ENCODE measurements around the gene IER5L.

- TF ChIP-seq RARB (CRISPR knock-in tag; IDR thresholded peaks at IDR 0.05), result no peak
- TF ChIP-seq TSHZ2 (CRISPR knock-in tag; IDR thresholded peaks at IDR 0.05), result no peak
- no peak for TF ChIP-seq PATZ1 (CRISPR knock-in tag; IDR thresholded peaks at IDR 0.05; ENCODE audit: borderline replicate concordance)
- no peak for TF ChIP-seq ZFP3 (CRISPR knock-in tag; IDR thresholded peaks at IDR 0.05)
- TF ChIP-seq ZC3H10 (CRISPR knock-in tag; IDR thresholded peaks at IDR 0.05), result no peak
- TF ChIP-seq ARNTL (CRISPR knock-in tag; IDR thresholded peaks at IDR 0.05; ENCODE audit: borderline replicate concordance, low read depth), result no peak
- TF ChIP-seq OSR1 (CRISPR knock-in tag; IDR thresholded peaks at IDR 0.05), result no peak
- no peak for TF ChIP-seq ZFP30 (CRISPR knock-in tag; IDR thresholded peaks at IDR 0.05)
- TF ChIP-seq BACH2 (CRISPR knock-in tag; IDR thresholded peaks at IDR 0.05; ENCODE audit: borderline replicate concordance), result no peak
- TF ChIP-seq TOX (CRISPR knock-in tag; IDR thresholded peaks at IDR 0.05; ENCODE audit: borderline replicate concordance), result no peak
- TF ChIP-seq GLIS3 (CRISPR knock-in tag; IDR thresholded peaks at IDR 0.05), result no peak
- TF ChIP-seq ZNF8 (CRISPR knock-in tag; IDR thresholded peaks at IDR 0.05), result no peak
- TF ChIP-seq ESRRG (CRISPR knock-in tag; IDR thresholded peaks at IDR 0.05), result no peak
Observed at GRCh38 chr9:129148463-129149204, 29.4 kb downstream of the IER5L start.
